Embryonic facial prominence (tissue), 1 donor: ENCODE measurements around the gene VGF.
"Not testable (repeated sequence)": the region's sequence is repeated elsewhere in the genome, so short reads cannot be mapped to it uniquely, and the experiment has no call there.

Source experiments
- DNase-seq: peaks from one replicate; pipeline ENCODE4 v3.0.0-alpha.2; 2016; ENCODE audit errors: extremely low spot score

The VGF gene

DNA sequence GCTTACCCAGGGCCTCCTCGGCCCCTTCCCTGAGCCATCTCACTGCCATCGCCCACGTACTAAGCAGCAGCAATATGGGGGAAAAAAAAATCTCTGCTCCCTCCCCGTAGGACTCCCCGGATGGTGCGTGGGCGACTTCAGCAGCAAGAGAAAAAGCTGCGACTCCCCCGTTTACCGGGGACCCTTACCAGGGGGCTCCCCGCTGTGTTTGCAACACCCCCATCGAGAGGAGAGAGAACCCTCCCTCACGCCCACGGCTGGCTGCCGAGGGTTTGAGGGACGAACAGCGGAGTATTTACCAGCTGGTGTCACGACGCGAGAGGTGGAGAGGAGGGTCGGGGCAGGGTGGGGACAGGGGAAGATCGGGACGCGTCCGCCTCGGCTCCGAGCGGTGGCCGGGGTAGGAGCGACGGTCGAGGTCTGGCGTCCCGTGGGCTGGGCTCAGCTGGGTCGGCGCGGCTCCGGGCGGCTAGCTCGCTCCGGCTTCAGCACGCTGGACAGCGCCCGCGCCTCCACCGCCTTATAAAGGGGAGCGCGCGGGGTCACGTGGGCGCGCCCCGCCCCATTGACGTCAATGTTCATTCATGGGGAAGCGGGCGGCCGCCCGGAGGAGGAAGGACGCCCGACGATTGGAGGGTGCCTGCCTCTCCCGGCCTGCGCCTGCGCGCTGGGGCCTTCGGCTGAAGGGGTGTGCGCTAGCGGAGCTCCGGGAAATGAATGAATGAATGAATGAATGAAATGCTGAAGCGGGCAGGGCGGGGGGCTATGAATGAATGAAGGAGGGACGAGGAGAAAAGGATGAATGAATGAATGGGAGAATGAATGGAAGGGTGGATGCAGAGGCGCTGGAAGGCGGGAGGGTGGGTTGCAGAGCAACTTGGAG, at the start of gene VGF:
Gene VGF, minus strand, starts transcription at position 495 of the 883 bp plus-strand sequence. CDS start 726 bp downstream, outside the sequence.
- peak; percentile 80 for DNase-seq

DNA sequence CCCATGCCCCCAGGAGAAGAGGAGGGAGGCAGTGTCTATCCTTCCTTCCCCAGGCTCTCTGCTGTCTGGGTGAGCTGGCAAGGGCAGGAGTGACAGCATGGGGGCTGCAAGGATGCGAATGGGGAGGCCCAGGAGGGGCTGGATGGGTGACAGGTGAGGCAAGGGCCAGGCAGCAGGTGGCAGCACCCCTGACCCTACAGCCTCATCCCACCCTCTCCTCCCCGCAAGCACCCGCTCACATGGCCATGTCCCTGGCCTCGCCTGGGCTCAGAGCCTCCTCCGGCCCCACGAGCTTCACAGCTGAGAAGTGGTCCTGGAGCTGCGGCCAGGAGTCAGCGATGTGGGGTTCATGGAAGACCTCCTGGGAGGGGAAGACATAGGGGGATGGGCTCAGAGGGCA, 46.6 kb upstream of the VGF start:
- DNase-seq = no peak

DNA sequence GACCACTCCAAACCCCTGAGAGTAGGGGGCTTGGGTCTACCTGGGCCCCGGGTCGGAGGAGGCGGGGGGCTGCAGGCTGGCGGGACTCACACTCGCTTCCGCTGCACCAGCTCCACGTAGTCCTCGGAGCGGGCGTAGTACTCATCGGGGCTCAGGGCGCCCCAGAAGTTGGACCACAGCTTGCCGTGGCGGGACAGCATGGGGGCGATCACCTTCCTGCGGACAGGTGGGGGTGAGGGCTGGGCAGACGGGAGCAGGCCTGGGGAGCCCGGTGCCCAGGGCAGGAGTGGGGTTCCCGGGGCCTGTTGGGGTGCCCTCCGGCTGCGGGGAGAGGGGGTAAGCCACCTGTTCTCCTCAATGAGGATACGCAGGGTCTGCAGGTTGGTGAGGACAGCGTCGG, 46.1 kb upstream of the VGF start:
- no peak for DNase-seq

DNA sequence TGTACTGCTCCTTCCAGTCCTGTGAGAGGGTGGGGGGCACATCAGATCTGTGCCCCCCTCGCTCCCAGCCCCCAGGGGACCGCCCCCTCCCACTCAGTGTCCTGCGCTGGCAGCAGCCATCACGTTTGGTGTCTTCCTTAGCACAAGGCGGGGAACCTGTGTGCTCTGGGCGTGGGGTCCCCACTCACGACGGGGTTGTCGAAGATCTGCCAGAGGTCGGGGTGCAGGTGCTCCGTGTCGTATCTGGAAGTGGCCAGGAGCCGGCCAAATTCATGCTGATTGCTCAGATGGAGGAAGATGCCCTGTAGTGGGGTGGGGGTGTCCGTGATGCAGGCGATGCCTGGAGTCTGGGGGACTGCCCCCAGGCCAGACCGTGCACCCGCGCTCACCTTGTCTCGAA, 44.8 kb upstream of the VGF start:
- DNase-seq = no peak

DNA sequence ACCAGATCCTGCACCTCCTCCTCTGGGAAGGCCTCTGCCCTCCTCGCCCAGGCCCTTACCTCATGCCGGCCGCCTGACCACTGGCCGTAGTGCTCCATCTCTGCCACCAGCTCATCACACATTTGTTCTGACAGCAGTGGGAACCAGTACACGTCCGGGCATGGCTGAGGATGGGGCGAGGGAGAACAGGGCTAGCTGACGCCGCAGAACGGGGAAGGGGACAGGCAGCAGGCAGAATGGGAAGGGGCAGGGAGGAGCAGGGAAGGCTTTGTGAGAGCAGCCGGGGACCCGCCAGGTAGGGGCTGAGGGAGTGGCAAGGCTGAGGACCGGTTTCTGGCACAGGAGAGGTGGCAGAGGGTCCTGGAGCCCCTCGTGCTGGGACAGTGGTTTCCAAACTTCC, 43.4 kb upstream of the VGF start:
- no peak for DNase-seq

DNA sequence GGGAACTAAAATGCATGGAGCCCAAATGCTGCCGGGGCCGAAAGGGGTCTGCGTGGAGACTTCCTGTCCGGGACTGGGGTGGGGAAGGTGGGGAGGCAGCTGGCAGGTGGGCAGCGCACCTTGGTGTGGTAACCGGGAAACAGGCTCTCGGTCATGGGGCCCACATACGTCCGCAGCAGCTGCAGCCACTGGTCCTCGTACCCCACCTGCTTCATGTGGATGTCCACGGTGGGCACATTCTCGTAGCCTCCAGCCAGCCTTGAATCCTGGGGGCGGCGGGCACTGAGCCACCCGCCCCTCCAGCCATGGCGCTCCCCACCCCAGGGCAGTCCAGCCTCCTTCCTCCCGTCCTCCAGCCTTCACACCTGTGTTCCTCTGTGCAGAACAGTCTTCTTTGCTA, 42.1 kb upstream of the VGF start:
- no peak for DNase-seq

DNA sequence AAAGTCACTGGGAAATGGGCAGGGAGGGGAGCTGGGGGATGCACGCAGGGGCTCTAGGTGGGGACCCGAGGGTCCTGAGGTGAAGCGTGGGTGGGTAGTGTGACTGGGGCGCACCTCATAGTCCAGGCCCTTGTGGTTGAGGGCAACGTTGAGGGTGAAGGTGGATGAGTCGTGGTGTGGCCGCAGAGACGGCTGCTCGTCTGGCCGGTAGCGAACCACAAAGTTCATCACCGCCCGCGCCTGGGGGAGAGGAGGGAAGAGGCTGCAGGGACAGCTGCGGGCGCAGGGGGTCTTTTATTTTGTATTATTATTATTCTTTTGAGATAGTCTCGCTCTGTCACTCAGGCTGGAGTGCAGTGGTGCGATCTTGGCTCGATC, 41.3 kb upstream of the VGF start:
- DNase-seq = no peak

DNA sequence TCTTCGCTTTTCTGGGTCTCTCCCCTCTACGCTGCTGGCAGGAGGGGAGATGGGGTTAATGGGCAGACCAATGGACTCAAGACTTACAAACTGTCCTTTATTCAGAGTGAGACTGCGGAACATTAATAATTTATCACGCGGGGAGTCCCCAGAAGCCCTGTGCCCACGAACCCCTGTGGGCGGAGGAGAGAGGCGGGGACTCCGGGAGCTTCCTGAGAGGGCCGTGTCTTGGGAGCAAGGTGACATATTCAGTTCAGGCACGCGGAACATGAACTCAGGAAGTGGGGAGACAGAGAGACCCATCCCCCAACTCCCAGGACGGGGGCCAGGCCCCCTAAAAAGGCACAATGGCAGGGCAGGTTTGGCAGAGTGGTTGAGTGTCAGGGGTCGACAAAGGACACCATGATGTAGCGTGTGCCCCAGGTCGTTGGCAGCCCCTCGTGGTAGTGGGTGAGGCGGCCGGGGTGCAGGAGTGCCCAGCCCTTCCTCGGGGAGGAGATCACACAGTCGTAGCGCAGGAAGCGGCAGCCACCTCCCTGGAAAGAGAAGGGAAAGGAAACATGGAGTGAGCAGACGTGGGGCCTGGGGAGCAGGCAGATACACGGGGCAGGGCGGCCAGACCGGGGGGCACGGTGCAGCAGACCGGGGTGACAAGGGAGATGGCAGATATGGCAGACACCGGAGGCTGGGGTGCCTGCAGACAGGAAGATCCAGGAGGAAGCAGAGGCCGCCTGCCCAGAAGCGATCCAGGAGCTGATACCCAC, 40.7 kb upstream of the VGF start:
- no peak for DNase-seq

DNA sequence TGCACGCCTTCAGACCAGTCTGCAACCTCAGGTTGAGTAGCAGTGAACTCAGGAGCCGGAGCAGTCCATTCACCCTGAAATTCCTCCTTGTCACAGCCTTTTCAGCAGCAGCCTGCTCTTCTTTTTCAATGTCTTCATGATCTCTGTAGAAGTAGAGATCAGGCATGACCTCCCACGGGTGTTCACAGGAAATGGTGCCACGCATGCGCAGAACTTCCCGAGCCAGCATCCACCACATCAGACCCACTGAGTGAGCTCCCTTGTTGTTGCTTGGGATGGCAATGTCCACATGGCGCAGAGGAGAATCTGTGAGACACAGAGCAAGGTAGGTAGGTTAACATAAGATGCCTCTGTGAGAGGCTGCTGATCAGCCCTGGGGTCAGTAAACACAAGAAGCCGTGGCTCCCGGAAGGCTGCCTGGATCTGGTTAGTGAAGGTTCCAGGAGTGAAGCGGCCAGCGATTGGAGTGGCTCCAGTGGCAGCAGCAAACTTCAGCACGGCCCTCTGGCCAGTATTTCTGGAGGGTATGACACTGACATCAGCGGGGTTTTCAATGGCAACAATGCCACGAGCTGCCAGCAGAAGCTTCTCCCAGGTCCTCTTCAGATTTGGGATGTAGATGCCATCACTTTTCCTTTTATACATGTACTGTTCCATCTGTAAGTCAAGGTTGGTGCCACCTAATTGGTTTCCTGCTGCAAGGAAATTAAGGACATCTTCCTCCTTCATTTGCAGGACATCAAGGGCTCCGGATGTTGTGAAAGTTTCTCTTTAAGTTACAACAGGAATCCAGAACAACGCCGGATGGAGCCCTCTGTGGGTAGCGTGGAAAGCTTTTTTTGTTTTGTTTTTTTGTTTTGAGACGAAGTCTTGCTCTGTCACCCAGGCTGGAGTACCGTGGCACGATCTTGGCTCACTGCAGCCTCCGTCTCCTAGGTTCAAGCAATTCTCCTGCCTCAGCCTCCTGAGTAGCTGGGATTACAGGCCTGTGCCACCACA, 38.7 kb upstream of the VGF start:
- DNase-seq = not testable (repeated sequence)

DNA sequence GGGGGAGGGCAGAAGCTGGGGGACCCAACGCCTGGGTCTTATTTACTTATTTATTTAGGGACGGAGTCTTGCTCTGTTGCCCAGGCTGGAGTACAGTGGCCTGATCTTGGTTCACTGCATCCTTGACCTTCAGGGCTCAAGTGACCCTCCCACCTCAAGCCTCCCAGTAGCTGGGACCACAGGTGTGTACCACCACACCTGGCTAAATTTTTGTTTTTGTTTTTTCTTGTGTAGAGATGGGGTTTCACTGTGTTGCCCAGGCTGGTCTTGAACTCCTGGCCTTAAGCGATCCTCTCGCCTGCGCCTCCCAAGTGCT, 37.2 kb upstream of the VGF start:
- no peak for DNase-seq

DNA sequence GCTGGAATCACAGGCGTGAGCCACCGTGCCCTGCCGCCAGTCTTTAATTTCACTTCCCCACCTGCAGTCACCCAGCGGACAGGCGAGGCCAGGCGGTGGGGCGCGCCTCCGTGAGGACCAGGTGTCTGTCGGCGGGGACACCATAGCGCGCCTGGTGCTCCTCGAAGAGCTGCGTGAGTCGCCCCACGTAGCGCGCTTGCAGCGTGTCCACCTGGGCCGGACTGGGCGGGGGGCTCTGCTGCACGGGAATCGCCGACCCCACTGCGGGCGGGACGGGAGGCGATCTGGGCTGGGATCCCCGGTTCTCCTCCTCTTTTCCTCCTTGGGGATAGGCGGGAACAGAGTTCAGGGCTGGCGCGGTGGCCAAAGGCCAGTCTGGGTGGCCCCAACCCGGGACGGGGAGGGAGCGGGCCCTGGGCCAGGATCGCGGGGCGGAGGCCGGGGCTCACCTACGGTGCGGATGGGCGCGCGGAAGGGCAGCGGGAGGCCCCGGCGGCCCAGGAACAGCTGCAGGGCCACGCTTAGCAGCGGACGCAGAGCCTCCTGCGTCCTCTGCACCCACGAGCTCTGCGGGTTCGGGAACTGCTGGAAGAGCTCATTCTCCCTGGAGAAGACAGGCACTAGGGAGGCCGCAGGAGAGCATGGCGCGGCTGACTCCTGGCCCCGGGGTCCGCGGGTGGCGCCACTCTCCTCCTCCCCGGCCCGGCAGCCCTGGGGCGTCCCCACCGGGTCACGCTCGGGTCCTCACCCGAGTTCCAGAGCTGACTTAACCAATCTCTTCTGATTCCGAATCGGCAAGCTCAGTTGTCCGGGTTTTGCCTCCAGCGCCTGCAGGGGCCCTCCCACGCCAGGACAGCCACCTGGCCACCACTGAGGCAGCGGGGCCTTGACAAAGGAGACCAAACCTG, 36.6 kb upstream of the VGF start:
- no peak for DNase-seq

DNA sequence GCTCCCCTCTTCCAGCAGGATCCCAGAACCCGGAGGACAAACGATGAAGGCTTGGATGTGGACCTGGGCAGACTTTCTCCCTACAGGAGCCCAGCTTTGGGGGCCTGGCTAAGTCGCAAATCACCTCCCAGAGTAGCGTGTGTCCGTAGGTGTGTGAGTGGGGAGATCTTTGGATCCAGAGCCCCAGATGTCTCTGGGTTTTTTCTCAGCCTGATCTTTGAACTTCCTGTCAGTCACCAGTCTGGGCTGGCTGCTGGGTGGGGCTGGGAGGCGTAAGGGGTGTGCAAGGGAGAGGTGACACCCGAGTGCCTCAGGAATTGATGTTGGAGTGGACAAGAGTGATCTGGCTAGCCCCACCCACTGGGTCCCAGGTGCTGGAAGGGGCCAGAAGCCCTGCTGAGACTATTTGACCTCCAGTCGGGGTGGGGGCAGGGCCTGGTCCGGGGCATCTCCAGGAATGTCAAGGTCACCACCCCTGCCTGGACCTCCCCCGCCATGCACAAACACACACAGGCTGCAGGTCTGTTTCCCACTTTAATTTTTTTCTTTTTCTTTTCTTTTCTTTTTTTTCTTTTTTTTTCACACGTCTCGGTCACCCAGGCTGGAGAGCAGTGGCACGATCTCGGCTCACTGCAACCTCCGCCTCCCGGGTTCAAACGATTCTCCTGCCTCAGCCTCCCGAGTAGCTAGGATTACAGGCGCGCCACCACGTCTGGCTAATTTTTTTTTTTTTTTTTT, 35.7 kb upstream of the VGF start, which contains the start of gene MOGAT3:
Gene MOGAT3, minus strand, starts transcription at position 175 of the 738 bp plus-strand sequence. CDS start 182 bp downstream, outside the sequence.
- DNase-seq = no peak

DNA sequence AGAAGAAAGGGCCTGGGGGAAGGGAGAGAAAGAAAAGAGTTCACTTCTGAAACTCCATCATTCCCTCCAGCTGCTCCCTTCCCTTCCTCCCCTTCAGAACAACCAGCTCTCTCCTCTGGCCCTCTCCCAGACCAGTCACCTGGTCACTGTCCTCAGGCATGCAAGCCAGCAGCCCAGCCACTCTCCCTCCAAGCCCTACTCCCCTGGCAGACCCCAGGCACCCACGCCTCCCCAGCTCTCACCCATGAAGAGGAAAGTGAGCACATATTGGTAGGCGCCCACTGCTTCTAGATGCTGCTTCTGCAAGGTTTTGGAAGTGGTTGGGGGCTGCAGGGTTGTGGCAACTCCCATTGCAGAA, 35.1 kb upstream of the VGF start:
- DNase-seq = no peak

DNA sequence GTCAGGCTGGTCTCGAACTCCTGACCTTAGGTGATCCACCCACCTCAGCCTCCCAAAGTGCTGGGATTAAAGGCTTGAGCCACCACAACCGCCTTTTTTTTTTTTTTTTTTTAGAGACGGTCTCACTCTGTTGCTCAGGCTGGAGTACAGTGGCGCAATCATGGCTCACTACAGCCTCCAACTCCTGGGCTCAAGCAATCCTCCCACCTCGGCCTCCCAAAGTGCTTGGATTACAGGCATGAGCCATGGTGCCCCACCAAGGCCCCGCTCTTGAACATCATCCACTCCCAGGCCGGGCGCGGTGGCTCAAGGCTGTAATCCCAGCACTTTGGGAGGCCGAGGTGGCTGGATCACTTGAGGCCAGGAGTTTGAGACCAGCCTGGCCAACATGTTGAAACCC, 34.2 kb upstream of the VGF start:
- DNase-seq = not testable (repeated sequence)

DNA sequence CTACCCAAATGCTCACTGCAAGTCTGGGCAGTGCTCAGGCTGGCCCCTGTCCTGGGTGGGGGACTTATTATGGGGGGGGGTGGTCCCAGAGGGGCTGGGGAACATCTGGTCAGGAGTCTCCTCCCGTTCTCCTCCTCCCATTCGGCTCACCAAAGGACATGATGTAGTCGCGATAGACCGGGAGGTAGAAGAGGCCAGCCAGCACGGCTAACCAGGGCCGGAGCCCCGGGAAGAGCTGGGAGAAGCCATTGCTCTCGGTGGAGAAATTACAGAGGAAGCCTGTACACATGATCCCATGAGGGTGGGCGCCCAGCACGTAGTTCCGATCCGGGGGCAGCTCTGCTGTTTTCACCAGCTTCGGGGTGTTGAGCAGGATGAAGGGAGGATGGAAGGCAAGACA, 33.1 kb upstream of the VGF start:
- DNase-seq = no peak

DNA sequence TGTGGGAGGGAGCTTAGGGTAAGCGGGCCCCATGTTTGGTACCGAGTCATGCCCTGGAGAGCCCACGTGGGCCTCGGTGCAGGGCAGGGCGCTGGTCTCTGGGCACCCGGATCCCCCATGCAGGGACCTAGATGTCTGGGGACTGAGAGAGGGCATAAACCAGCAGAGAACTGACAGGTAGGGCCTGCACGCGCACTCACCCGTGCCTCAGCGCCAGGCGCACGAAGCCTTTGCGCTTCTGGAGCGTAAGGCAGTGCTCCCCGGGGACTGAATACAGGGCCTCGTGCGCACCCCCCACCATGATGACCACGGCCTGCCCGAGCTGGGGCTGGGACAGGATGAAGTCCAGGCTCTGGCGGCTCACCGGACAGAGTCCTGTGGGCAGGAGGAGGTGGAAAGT, 32.6 kb upstream of the VGF start:
- no peak for DNase-seq

DNA sequence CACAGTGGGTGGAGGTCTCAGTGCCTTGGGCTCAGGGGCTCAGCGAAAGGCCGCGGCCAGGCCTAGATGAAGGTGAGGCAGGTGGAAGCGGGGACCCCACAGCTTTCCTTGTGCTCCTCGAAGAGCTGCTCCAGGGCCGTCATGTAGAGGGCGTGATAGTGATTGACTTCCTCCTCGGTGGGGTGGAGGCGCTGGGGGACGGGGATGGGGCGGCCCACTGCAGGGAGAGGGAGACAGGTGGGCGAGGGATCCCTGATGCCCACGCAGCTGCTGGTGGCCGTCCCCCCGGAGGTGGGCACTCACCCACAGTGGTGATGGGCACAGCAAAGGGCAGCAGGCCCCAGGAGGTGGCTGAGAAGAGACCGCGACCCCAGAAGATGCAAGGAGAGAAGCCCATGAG, 30.5 kb upstream of the VGF start:
- DNase-seq = no peak

DNA sequence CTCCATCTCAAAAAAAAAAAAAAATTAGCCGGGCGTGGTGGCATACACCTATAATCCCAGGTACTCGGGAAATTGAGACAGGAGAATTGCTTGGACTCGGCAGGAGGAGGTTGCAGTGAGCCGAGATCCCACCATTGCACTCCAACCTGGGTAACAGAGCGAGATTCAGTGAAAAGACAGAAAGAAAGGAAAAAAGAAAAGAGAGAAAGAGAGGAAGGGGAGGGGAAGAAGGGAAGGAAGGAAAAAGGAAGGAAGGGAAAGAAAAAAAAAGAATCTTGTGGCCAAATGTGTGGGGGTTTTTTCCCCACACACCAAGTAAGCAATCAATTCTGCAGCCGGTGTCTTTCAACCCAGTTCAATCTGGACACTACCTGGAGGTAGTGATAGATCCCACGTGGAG, 23.7 kb upstream of the VGF start:
- DNase-seq = no peak

DNA sequence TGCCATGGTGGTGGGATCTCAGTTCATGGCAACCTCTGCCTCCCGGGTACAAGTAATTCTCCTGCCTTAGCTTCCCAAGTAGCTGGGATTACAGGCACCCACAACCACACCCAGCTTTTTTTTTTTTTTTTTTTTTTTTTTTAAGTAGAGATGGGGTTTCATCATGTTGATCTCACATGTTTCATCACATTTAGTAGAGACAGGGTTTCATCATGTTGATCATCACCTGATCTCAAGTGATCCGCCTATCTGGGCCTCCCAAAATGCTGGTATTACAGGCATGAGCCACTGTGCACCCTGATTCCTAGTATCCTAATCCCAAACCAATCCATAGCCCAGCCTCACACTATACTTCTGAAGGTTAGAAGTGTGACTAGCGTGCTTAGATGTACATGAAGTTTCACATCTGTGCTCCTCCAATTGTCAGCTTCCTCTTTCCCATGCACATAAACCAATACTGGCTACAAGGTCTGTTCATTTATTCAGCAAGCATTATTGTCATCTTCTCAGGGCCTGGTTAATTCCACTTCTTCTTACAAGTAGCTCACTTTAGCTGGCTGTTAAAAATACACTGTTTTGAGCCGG, 21.6 kb upstream of the VGF start:
- DNase-seq = no peak

DNA sequence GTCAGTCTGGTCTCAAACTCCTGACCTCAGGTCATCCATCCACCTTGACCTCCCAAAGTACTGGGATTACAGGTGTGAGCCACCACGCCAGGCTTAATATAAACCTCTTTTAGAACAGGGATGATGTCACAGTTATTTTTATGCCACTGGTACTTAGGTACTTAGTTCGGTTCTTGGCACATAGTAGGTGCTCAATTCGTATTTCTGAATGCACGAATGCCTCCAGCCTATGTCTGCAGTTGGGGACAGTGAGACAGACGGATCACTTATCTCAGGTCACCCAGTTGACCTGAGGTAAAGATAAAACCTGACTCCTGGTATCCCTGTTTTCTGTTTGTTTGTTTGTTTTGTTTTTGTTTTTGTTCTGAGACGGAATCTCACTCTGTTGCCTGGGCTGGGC, 20.8 kb upstream of the VGF start:
- no peak for DNase-seq
